ENCODE measurements around the gene SEL1L3.
A peak's percentile ranks its signal among the peaks of the same experiment; 100 is the strongest.

The SEL1L3 gene

DNA sequence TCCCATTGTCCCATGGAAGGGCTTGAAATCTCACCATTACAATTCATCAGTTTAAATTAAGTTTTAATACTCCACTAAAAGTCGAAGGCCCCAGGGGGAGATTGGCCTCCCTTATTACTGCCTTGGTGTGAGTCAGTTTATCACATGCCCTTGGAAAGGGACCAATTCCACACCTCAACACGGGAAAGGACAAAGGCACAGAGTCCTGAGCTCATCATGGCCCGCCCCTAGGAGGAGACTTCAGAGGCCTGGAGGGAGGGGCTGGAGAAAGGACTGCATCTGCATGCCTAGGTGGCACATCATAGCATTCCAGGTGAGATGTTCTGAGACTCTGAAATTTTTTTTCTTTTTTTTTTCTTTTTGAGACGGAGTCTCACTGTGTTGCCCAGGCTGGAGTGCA lies 2.8 kb upstream of the SEL1L3 start:
- no peak overlapping the region for H3K4me3 ChIP-seq (ENCODE audit: low read depth, low read length)
- ChIA-PET POLR2A (interaction anchor here (1.0 kb wide), 1 partner anchor 18 kb away, joined by 6 read pairs; no protein-coding TSS in a partner anchor), CTCF (interaction anchor here (0.8 to 0.9 kb wide), 2 partner anchors 8 to 97 kb away, joined by 3 read pairs; no protein-coding TSS in a partner anchor)
- no peak for DNase-seq (ENCODE audit: low read depth, low spot score)
- TF ChIP-seq, protein P1, sequence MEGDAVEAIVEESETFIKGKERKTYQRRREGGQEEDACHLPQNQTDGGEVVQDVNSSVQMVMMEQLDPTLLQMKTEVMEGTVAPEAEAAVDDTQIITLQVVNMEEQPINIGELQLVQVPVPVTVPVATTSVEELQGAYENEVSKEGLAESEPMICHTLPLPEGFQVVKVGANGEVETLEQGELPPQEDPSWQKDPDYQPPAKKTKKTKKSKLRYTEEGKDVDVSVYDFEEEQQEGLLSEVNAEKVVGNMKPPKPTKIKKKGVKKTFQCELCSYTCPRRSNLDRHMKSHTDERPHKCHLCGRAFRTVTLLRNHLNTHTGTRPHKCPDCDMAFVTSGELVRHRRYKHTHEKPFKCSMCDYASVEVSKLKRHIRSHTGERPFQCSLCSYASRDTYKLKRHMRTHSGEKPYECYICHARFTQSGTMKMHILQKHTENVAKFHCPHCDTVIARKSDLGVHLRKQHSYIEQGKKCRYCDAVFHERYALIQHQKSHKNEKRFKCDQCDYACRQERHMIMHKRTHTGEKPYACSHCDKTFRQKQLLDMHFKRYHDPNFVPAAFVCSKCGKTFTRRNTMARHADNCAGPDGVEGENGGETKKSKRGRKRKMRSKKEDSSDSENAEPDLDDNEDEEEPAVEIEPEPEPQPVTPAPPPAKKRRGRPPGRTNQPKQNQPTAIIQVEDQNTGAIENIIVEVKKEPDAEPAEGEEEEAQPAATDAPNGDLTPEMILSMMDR (IDR thresholded peaks at IDR 0.05; ENCODE audit: insufficient read depth, low read length, missing control alignments), result no peak

DNA sequence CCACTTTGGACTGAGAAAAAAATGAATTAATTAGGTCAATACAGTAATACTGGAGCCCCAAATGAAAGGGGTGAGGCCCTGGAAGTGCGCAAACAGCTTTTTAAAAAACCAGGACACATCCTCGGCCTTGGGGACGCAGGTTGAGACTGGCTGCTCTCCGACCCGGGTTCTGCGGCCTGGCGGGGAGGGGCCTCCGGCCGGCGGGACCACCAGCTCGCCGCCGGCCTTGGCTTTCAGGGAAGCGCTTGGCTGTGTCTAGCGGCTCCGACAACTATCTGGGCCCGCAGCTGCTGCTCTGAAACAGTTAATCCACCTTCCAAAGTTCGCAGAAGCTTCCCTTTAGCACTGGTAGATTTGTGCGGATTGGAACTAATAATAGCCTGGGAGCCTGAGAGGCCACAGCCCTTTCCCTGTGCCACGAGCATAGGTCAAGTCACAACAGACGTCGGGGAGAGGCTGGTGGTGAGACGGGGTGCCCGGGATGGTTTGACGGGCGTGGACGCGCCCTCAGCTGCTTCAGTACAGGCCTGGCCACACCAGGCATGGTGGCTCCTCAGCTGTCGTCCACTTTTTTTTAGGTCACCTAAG lies 1.1 kb upstream of the SEL1L3 start:
- H3K4me3 ChIP-seq (ENCODE audit: low read depth, low read length), result no peak overlapping the region
- no peak for DNase-seq (ENCODE audit: low read depth, low spot score)
- TF ChIP-seq, protein P1 (IDR thresholded peaks at IDR 0.05; ENCODE audit: insufficient read depth, low read length, missing control alignments), result no peak
- ChIA-PET CTCF (interaction anchor here (1.0 to 1.5 kb wide), 4 partner anchors 42 to 423 kb away, joined by 3 to 6 read pairs (median 3); no protein-coding TSS in a partner anchor), POLR2A (interaction anchor here (0.6 kb wide), 1 partner anchor 107 kb away, joined by 3 read pairs; no protein-coding TSS in a partner anchor)

DNA sequence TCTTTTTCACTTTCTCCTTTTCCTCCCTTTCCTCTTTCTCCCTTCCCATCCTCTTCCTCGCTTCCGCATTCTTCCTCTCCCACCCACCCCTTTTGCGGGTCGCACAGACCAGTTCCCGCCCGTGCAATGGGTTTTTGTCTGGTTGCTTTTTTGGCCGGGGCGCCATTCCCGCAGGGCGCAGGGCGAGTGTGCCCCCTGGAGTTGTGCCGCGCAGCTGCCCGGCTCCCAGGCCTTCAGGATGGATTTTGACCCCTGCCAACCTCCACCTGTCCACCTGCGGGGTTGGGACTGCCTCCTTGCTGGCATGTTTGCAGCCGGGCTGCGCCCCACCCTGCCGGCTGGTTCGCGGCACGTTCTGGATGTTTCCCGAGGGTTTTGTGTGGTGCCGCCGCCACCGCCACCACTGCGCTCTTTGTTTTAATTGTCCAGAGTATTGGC lies 578 bp upstream of the SEL1L3 start:
- TF ChIP-seq, protein P1 (IDR thresholded peaks at IDR 0.05; ENCODE audit: insufficient read depth, low read length, missing control alignments), result peak; percentile 47
- peak overlapping the region; percentile 70 for H3K4me3 ChIP-seq (ENCODE audit: low read depth, low read length)
- DNase-seq (ENCODE audit: low read depth, low spot score), result no peak
- CTCF ChIA-PET, result interaction anchor here (1.0 to 1.5 kb wide), 3 partner anchors 43 to 422 kb away, joined by 3 to 6 read pairs (median 3); no protein-coding TSS in a partner anchor
- POLR2A ChIA-PET, result no interaction called here

DNA sequence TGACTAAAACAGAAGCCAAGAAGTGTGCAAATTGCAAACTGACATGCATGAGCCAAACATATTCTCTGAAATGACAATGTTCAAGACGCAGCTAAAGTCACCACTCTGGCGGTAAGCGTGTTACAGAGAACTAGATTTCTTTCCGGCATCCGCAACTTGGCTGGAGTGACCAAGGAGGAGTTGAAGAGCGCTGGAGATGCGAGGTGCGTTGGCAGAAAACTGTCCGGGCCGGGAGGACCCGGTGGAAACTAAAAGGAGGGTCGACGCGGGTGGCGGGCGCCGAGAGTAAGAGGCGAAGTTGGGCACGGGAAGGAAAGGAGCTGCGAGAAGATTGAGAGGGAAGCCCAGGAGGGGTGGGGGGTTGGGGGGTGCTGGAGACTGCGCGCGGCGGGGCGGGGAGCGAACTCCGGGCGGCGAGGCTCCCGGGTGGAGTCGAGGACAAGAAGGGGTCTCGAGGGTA lies 807 bp downstream of the SEL1L3 start:
- DNase-seq (ENCODE audit: low read depth, low spot score), result no peak
- POLR2A ChIA-PET, result no interaction called here
- TF ChIP-seq, protein P1 (IDR thresholded peaks at IDR 0.05; ENCODE audit: insufficient read depth, low read length, missing control alignments), result no peak
- H3K4me3 ChIP-seq (ENCODE audit: low read depth, low read length), result peak overlapping the region; percentile 70
- CTCF ChIA-PET, result interaction anchor here (0.9 to 1.0 kb wide), 2 partner anchors 61 to 91 kb away, joined by 3 read pairs; no protein-coding TSS in a partner anchor

DNA sequence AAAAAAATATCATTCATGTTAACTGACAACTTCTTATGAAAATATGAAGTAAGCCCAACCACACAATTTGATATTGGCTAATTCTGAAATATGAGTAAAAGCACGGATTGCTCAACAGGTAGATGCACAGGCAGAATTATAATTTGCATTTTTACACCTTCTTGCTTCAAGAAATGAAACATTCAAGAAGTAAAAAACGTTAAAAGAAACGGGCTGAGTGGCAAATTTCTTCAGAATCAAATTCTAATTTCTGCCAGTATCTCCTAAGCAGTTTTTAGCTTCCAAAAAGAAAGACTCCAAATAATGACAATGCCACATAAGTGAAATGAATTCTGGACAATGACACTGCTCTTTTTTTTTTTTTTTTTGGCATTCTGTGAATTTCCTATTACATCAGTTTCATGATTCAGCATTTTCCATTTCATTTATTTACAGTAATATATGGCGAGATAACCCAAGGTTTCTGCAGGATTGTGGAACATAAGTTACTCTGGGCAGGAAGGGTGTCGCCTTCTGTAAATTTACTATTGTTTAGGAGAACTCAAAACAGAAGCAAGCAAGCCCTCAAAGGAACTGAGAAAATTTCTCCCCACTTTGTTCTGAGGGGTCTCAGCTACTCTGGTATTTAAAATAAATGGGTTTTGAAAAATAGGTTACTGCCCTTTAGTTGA lies 1.4 kb downstream of the SEL1L3 start:
- TF ChIP-seq, protein P1 (IDR thresholded peaks at IDR 0.05; ENCODE audit: insufficient read depth, low read length, missing control alignments), result no peak
- ChIA-PET POLR2A (no interaction called here), CTCF (interaction anchor here (0.9 to 1.0 kb wide), 2 partner anchors 61 to 91 kb away, joined by 3 read pairs; no protein-coding TSS in a partner anchor)
- H3K4me3 ChIP-seq (ENCODE audit: low read depth, low read length), result peak overlapping the region; percentile 70
- no peak for DNase-seq (ENCODE audit: low read depth, low spot score)
